Epithelial cell of prostate (primary cell): ENCODE results near the gene FBXL3.
"Not testable (repeated sequence)": the region's sequence is repeated elsewhere in the genome, so short reads cannot be mapped to it uniquely, and the experiment has no call there.

Source experiments
- DNase-seq: peaks from one replicate; pipeline ENCODE4 v3.0.0-alpha.2; 2011; ENCODE audit warnings: low read depth, low spot score
- H3K27ac ChIP-seq: fragments of 450-650 bp; 2 replicates; pipeline ENCODE4 v1.5.1; 2017; ENCODE audit warnings: mild to moderate bottlenecking

The FBXL3 gene

DNA sequence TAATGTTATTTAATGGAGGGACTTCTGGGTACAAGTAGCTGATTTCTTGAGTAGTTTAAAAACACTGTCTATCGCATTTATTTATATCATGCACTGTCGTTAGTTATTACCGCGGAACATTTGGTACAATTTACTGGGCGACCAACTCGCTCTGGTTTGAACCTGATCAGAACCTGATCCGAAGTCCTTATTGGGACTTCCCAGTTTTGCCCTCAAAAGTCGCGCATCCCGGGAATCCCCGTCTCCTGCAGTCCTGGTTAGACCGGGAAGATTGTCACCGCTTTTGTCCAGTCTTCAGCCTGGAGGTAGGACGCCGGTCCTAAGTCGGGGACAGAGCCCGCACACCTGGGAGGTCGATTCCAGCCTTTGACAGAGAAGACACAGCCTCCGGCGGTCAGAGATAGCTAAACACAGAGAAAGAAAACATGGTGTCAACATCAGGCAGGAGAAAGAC is 34.4 kb downstream of the FBXL3 start:
- peak overlapping the region; percentile 78 for H3K27ac ChIP-seq
- DNase-seq, result no peak

DNA sequence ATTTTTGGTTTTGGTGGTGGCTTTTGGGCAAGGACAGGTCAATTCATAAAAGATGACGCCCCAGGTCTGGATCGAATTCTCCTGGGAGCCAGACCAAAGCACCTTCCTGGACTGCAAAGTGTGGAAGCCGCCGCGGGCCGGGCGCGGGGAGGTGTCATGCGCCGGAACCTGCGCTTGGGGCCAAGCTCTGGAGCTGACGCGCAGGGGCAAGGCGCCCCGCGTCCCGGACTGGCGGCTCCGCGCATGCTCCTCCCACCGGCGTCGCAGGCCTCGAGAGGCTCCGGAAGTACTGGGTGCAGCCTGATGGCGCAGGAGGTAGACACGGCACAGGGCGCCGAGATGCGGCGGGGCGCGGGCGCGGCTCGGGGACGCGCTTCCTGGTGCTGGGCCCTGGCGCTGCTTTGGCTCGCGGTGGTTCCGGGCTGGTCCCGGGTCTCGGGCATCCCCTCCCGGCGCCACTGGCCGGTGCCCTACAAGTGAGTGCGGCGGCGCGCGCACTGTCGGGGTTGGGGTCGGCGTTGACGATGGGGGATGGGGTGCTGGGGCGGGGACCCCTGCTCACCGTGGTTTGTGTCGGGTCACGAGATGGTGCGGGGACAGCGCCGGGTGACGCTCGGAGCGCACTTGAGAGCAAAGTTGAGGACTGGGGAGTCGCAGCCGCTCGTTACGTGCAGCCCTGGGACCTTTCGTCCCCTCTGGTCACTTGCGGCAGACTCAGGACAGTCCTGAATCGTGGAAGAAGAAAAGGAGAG is 35.0 kb downstream of the FBXL3 start, which contains the start of gene CLN5:
CLN5 (plus strand) TSS at position 286 of the 752 bp plus-strand sequence; CDS start at position 304, 18 bp downstream.
- peak within 1 kb of the TSS; percentile 78 for H3K27ac ChIP-seq
- DNase-seq, result peak; percentile 75

DNA sequence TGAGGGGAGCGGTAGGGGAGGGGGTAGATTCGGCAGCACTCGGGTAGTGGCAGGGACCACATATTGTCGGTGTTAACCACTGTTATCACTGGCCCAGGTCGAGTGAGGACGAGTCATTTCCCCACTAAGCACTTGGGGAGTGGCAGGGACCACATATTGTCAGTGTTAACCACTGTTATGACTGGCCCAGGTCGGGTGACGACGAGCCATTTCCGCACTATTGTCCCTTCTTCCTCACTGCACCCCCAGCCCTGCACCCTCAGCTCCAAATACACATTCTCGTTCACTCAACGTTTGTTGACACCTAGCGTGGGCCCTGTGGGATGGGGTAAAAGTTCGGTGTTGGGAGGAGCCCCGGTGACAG is 35.5 kb downstream of the FBXL3 start:
- no peak for DNase-seq
- H3K27ac ChIP-seq, result peak overlapping the region; percentile 78

DNA sequence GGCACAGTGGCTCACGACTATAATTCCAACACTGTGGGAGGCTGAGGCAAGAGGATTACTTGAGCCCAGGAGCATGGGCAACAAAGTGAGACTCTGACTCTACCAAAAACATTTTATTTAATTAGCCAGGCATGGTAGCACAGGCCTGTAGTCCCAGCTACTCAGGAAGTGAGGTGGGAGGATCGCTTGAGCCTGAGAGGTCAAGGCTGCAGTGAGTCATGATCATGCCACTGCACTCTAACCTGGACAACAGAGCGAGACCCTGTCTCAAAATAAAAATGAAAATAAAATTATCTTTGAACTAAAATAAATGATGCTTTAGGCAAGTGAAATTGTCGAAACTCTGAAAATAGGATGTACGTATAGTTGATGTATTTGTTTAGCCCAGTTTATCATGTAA is 43.3 kb downstream of the FBXL3 start:
- no peak for DNase-seq
- H3K27ac ChIP-seq, result no peak overlapping the region

DNA sequence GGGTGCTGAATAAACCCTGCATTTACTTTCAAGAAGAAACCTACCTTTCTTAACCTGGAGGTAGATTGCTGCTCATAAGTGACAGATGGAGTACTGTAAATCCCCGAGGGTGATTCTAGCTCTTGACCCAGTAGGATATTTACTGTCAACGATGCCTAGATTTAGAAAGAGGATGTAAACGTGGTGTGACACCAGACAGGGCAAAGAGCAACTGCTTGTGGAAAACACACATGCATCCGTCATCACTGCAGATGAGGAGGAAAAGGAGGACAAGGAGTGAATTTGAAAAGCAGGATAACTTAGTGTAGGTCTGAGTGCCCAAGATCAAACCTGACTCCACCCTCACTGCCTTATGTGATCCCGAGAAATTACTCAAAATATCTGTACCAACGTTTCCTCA is 44.9 kb downstream of the FBXL3 start:
- DNase-seq, result no peak

DNA sequence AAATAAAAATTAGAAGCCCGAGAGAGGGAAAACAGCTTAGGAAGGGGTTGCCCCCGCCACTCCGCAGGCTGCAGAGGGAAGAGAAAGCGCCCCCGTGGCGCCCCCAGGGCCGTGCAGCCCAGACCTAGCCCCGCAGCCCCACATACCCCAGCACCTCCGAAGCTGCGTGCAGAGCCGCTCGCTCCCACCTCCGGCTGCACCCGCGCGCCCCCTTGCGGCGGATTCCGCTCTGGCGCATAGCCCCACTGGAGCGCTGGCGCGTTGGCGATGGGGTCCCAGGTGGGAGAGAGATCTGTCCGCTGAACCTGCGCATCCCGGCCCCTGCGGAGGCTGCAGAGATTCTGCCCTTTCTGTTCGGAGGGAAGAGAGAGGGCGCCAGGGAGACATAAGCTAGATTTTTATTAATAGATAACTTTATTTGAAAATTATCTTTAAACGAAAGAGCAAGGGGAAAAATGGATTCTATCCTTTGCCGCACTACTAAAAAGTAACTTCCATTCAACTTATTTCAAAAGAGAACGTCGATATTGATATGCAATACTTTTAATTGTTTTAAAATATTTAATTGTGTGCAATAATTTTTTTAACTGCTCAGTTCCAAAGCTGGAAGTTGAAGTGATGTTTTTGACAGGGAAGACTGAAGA is 46.8 kb downstream of the FBXL3 start:
- no peak for DNase-seq
- no peak overlapping the region for H3K27ac ChIP-seq

More for the DNA sequence above, 44.9 kb downstream of the FBXL3 start:
- no peak overlapping the region for H3K27ac ChIP-seq

DNA sequence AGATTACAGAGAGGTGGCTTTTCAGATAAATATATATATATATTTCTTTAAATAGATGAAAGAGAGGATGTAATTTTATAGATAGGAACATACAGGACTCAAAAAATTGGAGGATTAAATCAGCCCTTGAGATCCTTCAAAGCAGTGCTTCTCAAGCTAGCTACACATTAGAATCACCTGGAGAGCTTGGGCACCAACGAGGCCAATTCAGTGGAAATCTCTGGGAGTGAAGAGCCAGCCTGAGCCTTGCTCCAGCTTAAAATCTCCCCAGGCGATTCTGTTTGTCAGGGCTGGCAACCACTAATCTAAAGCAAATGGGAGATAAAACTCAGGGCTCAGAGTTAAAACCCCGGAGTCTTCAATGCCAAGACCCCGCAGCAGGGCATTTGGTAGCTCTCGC is 50.0 kb downstream of the FBXL3 start:
- no peak for DNase-seq
- H3K27ac ChIP-seq, result no peak overlapping the region

DNA sequence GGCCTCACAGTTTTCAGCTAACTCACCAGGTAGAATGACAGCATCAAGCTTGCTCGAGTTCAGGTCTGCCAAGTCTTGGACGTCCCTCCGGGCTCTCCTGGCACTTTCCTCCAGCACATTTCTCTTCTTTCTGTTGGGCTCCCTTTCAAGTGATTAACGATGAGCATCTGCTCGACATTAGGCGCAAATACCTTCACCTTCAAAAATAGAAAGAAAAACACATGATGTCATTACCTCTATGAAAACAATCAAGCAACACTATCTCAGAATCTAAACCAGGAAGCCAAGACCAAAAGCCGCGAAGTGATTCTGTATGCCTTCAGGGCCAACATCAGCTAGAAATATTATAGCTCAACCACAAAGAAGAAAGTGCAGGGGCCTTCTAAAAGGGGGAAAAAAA is 50.5 kb downstream of the FBXL3 start:
- peak; percentile 53 for DNase-seq
- peak overlapping the region; percentile 47 for H3K27ac ChIP-seq

DNA sequence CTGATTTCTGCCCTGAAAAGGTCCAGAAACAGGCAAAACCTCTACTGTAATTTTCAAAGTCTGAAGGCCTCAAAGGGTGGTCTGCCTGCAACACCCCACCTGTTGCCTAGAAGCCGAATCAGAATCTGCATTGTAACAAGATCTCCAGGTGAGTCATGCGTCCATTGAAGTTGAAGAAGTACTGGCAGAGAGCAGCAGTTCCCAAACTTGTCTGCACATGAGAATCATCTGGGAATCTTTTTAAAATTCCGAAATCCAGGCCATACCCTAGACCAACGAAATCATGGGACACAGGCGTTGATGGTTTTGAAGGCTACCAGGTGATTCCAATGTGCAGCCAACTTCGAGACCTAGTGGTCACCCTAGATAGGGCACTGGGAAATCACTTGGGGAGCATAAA is 51.1 kb downstream of the FBXL3 start:
- H3K27ac ChIP-seq, result peak overlapping the region; percentile 47
- peak; percentile 18 for DNase-seq

DNA sequence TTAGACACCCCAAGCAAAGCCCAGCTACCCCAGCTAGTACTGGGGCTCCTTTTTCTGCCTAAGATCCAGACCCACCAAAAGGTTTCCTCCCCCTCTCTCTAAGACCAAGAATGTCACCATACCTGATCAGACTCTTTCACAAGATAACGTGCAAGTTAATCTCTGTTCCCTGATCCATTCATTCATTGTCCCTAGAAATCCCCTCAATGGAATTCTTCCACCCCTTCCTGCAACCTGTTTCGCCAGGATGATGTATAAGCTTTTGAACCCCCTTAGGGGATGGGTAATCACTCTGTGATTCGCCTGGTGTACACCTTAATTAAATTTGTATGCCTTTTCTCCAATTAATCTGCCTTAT is 52.4 kb downstream of the FBXL3 start:
- no peak for DNase-seq
- no peak overlapping the region for H3K27ac ChIP-seq

DNA sequence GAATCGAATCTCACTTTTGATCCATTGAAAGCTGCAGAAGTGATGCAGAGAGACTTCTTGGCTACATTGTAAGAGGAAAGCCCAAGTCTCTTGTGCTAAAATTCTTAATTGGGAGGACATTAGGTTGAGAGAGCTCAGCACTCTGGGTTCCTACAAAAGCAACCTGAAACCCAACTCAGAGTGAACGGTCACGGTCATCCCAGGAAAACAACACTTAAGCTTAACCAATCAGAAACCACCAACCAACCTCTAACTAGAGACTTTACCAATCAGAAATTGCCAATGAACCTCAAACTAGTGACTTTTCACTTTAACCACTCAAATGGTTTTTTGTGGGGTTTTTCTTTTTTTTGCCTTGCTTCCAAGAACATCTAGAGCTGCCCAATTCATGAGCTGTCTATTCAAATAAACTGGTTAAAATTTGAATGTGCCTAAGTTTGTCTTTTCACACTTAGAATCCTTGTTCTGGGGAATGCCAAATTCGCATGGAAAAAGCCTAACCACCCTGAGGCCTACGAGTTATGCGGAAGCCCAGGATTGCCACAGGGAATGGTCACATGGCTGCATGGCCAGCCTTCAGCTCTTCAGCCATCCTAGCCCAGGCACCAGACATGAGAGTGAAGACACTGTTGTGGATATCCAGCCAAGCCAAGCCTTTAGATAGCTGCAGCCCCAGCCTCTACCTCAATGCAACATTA is 52.9 kb downstream of the FBXL3 start:
- H3K27ac ChIP-seq, result no peak overlapping the region
- no peak for DNase-seq

DNA sequence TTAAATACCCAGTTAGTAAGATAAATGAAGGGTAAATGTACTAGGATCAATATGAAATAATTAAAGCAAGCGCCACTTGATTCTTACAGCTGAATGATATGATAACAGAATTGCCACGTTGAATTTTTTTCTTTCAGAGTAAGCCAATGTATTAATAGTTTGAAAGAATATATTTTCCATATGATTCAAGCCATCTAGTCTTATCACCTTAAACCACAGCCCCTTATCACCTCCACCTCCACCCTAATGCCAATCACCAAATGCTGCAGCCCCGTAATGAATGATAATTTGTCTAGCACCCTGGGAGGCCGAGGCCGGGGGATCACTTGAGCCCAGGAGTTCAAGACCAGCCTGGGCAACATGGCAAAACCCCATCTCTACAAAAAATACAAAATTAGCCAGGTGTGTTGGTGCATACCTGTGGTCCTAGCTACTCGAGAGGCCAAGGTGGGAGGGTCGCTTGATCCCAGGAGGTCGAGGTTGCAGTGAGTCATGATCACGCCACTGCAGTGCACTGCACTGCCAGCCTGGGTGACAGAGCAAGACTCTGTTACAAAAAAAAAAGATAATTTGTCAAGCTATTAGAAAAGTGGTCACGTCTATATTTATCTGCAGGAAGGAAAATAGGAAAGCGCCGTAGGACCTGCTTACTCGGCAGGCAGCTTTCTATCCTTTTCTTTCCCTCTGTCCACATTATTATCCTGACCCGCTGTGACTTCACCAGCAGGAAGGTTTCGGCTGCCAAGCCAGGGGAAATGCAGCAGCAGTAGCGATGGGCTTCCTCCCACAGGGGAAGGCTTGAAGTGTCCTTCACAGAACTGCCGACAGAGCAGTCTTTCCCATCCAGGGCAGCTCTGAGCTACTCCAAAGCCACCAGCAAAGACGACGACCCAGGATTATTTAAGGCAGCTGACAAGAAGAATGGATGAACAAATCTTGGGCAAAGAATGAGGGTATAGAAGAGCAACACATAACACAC is 54.8 kb downstream of the FBXL3 start:
- H3K27ac ChIP-seq, result no peak overlapping the region
- no peak for DNase-seq

DNA sequence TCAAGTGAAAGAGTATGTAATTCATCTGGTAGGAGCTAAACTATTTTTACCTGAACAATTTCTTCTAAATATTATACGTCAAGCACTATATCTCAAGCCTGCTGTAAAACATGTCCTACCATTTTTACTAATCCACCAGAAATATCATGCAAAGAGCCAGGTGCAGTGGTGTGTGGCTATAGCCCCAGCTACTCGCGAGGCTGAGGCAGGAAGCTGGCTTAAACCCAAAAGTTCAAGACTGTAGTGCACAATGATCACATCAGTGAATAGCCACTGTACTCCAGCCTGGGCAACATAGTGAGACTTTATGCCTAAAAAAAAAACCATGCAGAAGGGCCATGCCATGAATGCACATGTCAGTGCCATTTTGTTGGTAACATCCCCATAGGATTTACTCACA is 55.7 kb downstream of the FBXL3 start:
- no peak overlapping the region for H3K27ac ChIP-seq
- no peak for DNase-seq

DNA sequence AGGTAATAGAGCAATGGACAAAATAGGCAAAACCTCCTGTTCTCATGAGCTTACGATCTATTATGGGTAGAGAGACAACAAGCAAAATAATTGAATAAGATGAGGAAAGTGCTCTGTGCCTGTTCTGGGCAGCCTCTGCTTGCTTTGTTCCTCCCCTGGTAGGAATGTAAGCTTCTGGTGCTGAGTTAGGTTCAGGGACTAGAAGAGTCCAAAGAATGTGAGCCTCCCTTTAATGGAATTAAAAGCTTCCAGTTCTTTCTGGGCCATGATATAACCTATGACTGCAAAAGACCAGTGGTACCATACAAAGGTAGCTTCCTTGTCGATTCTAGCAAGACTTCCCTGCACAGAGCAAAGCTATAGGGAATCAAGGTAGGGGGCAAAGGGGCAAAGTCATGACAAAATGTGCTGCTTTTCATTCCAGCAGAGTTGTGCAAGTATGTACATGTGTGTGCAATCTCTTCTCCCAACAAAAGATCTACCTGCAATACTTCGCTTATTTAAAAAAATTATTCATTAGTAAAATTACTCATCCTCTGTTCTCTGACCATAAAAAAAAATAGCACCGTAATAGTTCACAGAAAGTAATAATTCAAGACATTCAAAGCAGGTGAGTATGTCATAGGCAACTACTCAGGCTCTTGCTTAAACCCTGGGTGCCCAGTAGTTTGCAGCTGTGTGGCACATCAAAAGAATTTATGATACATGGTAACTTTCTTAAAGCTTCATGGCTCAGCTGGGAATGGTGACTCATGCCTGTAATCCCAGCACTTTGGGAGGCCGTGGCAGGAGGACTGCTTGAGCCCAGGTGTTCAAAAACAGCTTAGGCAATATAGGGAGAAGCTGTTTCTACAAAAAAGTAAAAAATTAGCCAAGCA is 57.2 kb downstream of the FBXL3 start:
- H3K27ac ChIP-seq, result peak overlapping the region; percentile 39
- DNase-seq, result peak; percentile 92

DNA sequence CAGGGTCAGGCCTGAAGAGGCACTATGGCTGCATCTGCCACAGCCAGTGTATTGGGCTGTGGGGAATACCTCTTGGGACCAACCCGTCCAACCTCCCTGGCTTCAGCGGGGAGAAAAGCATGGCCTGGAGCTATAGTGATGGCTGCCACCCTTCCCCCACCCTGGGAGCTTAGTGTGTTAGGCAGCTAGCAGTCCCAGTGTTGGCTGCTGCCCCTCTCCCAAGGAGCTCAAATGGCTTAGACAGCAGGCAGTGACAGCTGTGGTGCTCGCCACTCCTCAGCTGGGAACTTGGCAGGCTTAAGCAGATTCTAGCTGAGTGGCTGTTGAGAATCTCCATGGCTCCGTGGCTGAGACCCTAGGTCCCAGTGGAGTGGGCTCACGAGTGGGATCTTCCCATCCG is 58.9 kb downstream of the FBXL3 start:
- DNase-seq, result no peak
- no peak overlapping the region for H3K27ac ChIP-seq

DNA sequence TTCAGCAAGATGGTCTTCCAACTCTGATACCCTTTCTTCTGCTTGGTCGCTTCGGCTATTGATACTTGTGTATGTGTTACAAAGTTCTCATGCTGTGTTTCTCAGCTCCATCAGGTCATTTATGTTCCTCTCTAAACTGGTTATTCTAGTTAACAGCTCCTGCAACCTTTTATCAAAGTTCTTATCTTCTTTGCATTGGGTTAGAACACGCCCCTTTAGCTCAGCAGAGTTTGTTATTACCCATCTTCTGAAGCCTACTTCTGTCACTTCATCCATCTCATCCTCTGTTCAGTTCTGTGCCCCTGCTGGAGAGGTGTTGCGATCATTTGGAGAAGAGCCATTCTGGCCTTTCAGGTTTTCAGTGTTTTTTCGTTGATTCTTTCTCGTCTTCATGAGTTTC is 59.9 kb downstream of the FBXL3 start:
- H3K27ac ChIP-seq, result no peak overlapping the region
- DNase-seq, result no peak

DNA sequence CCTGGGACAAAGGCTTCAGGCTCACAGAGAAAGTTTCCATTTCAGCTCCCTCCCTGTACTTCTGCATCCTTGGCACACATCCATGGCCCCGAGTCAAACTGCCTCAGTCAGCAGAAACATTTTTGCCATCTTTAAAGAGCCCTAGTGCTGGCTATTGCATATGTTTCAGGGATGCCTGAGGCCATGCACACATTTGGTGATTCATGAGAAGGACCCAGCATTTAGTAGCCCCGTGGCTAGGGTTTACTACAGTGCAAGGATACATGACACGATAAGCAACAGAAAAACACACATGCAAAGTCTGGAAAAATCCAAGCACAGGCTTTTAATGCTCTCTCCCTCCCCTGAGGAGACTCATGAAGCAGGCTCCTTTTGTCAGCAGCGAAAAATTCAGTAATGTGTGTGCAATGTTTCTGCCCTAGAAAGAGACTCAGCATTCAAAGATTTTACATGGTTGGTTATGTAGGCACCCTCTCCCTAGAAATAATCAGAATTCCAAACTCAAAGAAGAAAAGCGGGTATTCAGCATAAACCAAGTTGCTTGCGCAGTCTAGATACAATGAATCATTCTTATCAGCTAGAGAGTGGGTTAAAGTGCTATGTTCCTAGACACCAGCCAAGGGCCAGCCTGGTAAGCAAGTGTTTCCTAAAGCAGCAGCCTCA is 61.1 kb downstream of the FBXL3 start:
- H3K27ac ChIP-seq, result no peak overlapping the region
- DNase-seq, result no peak

DNA sequence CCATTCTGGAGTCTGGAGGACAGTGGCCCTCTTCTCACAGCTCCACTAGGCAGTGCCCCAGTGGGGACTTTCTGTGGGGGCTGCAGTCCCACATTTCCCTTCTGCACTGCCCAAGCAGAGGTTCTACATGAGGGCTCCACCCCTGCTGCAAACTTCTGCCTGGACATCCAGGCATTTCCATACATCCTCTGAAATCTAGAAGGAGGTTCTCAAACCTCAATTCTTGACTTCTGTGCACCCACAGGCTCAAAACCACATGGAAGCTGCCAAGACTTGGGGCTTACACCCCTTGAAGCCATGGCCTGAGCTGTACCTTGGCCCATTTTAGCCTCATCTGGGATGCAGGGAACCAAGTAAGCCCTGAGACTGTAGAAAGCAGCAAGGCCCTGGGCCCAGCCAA is 67.2 kb downstream of the FBXL3 start:
- H3K27ac ChIP-seq, DNase-seq: not testable (repeated sequence)
